ENCODE measurements around the gene ESYT2.

Gene ESYT2

GRCh38 chr7:158685693-158686092 lies 143.6 kb downstream of the ESYT2 start:
- DNase-seq: no peak

GRCh38 chr7:158684329-158684728 lies 145.0 kb downstream of the ESYT2 start:
- DNase-seq: no peak

- DNase-seq: no peak
Measured at GRCh38 chr7:158683541-158683940, 145.8 kb downstream of the ESYT2 start.

GRCh38 chr7:158682456-158682855 lies 146.9 kb downstream of the ESYT2 start:
- no peak for DNase-seq
